HG03175 (cell line): ENCODE results near the gene DLG5.

Experiments
- ATAC-seq: cut with Tn5 transposase; IDR thresholded peaks from one replicate; pipeline ENCODE4 v1.9.1; 2021; ENCODE audit warnings: mild to moderate bottlenecking, moderate library complexity; ENCODE audit not compliant: unreplicated experiment

DLG5 gene

GRCh38 chr10:77799352-77799751, 127.2 kb downstream of the DLG5 start:
- no peak for ATAC-seq

DNA sequence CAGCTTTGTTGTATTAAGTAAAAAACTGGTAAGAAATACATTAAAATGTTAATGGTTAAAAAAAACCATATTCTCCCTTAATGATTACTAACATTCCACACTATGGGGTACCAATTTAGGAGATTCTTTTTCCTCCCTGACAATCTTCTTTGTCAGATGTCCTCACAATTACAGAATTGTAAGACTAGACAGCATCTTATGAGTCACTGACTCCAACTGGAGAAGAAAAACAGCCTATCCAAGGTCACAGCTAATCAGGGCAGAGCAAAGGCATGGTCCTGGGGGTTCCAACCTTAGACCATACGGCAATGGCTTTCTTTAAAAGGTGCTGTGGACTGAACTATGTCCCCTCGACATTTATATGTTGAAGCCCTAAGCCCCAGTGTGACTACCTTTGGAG, 127.6 kb downstream of the DLG5 start:
- ATAC-seq, result no peak

DNA sequence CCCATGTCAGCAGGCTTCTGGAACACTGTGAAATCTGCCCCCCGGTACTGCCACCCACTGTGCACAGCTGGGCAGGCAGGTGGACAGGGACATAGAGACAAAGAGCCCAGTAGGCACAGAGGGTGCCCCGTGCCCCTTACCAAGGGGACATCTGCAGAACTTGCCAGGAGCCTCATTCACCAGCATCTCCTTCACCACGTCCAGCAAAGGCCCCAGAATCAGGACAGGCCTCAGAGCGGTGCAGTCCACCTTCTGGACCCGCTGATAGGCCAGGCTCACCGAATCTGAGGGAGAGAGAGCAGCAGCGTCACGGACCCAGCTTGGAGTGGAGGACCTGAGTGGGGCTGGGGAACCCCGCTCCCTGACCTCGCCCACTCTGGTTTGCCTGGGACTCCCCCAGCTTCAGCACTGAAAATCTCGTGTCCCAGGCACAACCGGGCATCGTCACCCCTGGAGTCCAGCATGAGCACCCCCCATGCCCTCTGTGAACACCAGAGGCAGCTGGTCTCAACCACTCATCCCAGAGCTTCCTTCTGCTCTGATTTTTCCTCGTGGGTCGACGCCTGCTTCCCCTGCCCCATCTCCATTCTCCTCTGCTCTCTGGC, 130.1 kb downstream of the DLG5 start:
- no peak for ATAC-seq

DNA sequence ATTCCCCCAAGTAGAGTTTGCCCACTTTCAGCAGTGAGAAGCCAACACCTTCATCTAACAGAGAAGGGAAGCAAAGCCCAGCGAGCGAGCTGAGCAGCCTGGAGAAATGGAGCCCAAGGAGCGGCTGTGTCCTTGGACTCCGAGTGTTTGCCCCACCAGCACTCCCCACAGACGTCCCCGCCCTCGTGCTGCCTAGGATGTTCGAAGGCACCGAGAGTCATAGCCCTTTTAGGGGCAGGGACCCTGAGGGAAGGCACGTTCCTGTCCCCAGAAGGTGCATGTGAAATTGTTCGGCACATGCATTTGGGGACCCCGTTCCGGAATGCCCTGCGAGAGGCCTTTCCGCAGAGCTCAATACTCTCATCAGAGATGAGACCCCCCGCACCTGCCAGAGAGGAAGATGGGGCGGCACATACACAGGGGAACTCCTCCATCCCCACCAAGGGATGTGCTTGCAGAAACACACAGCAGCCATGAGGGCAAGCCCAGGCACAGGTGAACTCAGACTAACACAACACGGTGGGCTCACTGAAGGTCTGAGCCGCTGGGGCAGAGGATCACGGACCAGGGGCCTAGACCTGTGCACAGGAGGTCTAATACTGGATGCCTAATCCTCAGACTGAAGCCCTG, 131.0 kb downstream of the DLG5 start:
- no peak for ATAC-seq

GRCh38 chr10:77794256-77795142, 132.1 kb downstream of the DLG5 start:
- no peak for ATAC-seq

GRCh38 chr10:77793831-77794230, 132.7 kb downstream of the DLG5 start:
- ATAC-seq, result no peak

GRCh38 chr10:77792155-77792554, 134.4 kb downstream of the DLG5 start:
- ATAC-seq, result no peak

GRCh38 chr10:77791506-77791905, 135.0 kb downstream of the DLG5 start:
- no peak for ATAC-seq

- no peak for ATAC-seq
Observed at GRCh38 chr10:77789861-77790260, 136.7 kb downstream of the DLG5 start.

- ATAC-seq, result no peak
Observed at GRCh38 chr10:77789016-77789415, 137.5 kb downstream of the DLG5 start.

GRCh38 chr10:77788496-77789010, 138.0 kb downstream of the DLG5 start:
- ATAC-seq, result no peak

DNA sequence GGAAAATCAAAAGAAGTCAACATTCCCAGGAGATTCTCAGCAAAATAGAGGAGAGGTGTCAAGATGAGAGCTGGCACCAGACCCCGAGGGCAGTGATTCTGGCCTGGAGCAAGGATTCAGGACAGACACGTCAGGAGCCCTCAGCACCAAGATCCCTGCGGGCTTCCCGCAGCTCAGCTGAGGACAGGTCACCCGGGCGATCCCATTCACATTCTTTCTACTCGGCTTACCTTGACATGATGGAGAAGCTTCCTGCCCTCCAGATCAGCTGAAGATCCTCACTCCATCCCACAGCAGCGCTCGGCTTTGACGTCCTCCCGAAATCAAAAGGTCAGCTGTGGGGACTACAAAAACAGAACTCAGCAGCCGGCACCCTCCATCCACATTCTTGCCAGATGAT, 139.1 kb downstream of the DLG5 start:
- no peak for ATAC-seq

DNA sequence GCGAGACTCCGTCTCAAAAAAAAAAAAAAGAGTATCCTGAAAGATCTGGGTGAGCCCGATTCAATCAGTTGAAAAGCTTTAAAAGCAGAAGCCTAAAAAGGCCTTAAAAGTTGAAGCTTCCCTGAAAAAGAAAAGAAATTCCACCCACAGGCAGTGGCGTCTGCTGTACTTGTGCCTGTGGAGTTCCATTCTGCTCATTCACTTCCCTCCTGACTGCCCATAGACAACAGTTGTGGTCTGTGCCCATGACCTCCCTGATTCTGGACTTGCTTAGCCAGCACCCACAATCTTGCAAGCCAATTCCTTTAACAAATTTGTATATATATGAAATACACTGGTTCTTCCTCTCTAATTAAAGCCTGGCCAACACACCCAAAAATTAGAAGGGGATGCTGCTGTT, 141.7 kb downstream of the DLG5 start:
- ATAC-seq, result no peak

GRCh38 chr10:77782328-77783061, 144.1 kb downstream of the DLG5 start:
- ATAC-seq, result no peak

- no peak for ATAC-seq
Observed at GRCh38 chr10:77781451-77782327, 144.9 kb downstream of the DLG5 start.

DNA sequence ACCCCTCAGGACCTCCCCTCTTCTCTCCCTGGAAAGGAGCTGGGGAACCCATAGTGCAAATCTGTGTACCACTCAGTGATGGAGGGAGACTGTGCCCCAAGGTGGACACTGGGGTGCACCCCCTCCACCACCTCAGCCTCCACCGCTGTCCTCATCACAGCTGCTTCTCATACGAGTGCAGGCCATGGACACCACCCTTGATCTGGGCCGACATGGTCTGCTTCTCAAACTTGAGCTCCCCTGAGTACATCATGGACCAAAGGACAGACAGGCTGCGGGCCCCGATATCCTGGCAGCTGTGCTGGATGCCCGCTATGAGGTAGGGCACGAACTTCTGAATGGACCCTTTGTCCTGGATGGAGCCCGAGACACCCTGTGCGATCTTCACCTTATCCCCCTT, 146.4 kb downstream of the DLG5 start:
- no peak for ATAC-seq

GRCh38 chr10:77776487-77776886, 150.1 kb downstream of the DLG5 start:
- ATAC-seq, result no peak

- ATAC-seq, result no peak
Observed at GRCh38 chr10:77774940-77775391, 151.6 kb downstream of the DLG5 start.

DNA sequence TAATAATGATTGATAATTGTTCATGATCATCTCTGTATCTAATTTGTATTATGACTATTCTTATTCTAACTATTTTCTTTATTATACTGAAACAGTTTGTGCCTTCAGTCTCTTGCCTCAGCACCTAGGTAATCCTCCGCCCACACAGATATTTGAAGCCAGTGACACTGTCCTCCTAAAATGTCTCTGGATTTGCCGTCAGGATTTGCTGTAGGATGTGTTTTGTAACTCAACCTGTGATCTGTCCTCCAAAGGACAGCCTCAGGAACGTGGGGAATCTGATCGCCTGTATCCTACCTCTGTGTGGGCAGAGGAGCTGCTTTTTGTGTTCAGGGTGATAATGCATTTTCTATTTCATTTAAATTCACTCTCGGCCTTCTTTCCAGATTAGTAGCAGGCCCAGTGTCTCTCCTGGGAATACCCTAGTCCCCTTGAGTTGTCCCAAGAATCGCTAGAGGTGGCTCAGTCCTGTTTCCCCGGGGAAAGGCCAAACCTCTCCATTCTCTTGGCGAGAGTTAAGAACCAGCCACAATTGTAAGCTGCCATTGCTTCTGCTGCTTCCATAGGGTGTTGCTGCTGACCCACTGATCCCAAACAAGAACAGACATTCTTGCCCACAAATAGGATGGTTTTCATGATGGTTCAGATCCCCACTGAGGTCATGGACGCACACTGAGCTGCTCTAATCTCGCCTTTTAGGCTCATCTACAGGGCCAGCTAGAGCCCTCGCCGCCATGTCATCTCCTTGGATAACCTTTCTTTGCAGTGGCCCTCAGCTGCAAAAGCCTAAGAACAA, 152.7 kb downstream of the DLG5 start:
- no peak for ATAC-seq
